Activated T-cell treated with anti-CD3 and anti-CD28 coated beads for 24 hours (primary cell): Measurements from ENCODE around the gene POLE4.

ENCODE experiments used
- DNase-seq: peaks from one replicate; pipeline ENCODE4 v3.0.0-alpha.2; 2020; ENCODE audit warnings: low read depth

POLE4 gene

GRCh38 chr2:74991977-74992376, 33.5 kb downstream of the POLE4 start:
- no peak for DNase-seq

GRCh38 chr2:74999468-74999867, 41.0 kb downstream of the POLE4 start:
- DNase-seq, result no peak

DNA sequence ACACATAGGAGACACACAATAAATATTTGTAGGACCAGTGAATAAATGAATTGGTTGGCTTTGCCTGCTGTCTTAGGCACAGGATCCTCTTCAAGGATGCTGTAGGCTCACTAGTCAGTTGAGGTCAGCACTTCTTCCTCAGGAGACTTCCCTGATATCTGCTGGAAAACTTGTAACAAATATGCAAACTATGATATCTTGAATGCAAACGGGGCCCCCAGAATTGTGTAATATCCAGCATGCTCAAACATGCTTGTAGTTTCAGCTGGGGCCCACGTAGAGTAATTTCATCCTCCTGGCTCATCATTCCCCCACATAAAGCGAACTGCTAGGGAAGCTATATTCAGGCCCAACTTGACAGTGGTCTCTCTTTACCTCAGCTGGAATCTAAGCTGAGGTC, 43.6 kb downstream of the POLE4 start:
- no peak for DNase-seq

DNA sequence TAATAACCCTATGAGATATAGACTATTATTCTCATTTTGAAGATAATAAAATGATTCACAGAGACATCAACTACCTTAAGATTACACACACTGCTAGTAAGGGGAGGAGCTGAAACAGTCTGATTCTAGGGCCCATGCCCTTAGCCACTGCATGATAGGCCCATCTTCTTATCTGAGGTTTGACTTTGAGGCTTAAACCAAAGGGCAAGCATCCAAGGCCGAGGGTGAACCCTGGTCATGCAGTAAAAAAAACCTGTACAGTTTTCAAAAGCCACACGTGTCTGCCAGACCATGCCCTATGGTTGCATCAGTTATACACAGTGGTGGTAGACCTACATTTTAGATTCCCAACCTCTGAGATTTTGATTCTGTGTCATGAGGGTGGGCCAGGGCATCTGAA, 44.8 kb downstream of the POLE4 start:
- DNase-seq, result no peak

DNA sequence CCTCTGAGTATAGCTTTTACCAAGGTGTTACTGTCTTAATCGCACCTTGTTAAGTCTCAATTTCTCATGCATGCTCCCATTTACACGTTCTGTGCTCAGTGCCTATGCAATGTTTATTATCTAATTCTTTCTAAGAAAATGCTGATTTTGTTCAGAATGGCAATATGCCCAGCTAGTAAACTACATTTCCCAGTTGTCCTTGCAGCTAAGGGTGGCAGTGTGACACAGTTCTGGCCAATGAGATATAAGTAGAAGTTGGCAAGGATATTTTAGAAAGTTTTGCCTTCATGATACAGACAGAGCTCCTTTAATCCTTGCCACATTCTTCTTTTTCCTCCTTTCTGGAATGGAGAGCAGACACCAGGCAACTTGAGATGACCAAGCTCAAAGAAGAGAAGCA, 45.3 kb downstream of the POLE4 start:
- no peak for DNase-seq

DNA sequence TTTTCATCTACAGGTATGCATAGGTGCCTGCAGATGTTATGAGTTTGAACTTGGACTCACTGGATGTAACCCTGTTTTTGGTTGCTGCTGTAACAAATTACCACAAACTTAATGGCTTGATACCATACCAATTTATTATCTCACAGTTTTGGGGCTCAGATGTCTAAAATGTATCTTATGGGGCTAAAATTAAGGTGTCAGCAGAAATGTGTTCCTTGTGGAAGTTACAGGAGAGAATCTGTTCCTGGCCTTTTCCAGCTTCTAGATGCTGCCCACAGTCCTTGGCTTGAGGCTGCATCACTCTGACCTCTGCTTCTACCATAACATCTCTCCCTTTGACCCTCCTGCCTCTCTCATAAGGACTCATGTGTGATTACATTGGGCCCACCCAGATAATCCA, 47.6 kb downstream of the POLE4 start:
- no peak for DNase-seq

GRCh38 chr2:75007061-75007460, 48.6 kb downstream of the POLE4 start:
- DNase-seq, result no peak

- no peak for DNase-seq
Measured at GRCh38 chr2:75007819-75008218, 49.4 kb downstream of the POLE4 start.

DNA sequence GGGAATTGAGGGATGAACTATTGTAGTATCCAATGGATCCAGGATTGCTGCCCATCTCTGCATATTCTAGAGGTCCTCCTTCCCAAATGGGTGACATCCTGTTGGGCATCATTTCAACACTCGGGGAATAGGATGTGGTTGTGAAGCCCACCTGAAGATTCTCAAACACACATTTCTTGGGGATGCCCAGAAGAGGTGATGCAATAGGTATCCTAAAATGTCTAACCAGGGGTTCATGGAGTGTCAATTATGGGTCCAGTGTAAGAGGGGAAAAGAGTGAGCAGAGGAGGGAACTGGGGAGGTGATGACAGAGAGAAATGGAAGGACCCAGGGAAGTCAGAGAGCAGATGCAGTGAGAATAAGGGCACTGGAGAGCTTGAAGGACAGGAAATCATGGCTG, 52.1 kb downstream of the POLE4 start:
- DNase-seq, result no peak

DNA sequence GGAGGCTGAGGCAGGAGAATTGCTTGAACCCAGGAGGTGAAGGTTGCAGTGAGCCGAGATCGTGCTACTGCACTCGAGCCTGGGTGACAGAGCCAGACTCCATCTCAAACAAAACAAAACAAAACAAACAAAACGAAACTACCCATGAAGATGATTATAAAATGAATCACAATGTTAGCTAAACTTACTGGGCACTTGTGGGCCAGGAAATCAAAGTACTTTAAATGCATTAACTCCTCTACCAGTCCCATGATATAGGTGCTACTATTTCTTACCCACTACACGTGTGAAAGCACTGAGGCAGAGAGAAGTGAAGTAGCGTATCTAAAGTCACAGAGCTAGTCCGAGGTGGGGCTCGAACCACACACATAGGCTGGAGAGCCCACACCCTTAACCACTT, 53.6 kb downstream of the POLE4 start:
- DNase-seq, result no peak

DNA sequence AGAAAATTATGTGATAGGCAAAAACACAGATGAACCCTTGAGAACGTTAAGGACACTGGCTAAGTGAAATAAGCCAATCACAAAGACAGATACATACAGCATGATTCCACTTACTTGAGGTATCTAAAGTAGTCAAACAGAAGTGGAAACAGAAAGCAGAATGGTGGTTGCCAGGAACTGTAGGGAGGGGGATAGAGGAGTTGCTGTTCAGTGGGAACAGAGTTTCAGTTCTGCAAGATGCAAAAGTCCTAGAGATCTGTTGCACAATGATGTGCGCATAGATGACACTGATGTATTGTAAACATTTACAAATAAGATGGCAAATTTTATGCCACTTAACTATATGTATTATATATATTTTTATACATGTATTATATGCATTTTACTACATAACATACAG, 59.7 kb downstream of the POLE4 start:
- no peak for DNase-seq
